8988T (cell line): ENCODE data around the gene TMEM191C.
"Not testable (repeated sequence)": the region's sequence is repeated elsewhere in the genome, so short reads cannot be mapped to it uniquely, and the experiment has no call there.

Experiments
- DNase-seq: peaks from one replicate; pipeline ENCODE4 v3.0.0; 2011

Gene TMEM191C

DNA sequence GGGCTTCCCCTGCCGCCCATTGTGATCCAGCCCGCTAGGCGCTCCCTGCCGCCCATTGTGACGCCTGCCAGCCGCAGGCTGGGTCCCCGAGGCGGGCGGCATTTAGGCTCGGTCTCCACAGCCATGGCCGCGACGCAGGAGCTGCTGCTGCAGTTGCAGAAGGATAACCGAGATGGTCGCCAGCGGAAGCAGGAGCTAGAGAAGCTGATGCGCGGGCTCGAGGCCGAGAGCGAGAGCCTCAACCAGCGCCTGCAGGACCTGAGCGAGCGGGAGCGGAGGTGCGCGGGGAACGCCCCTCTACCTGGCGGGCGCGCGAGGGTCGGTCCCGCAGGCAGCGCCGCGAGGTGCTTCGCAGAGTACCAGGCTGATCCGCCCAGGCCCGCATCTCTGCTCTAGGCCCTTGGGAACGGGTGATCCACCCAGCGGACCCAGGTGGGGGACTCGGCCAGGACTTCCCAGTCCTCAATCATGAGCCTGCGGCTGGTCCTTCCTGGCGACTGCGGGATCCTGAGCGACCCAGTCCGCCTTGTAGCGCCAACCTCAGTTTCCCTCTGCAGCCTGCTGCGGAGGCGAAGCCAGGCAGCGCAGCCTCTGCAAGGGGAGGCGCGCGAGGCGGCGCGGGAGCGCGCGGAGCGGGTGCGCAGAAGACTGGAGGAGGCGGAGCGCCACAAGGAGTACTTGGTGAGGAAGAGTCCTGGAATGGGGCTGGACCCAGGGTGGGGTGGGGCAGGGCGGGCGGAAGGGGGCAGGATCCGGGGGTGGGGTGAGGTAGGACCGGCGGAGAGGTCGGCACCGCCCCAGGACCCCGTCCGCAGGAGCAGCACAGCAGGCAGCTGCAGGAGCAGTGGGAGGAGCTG is at the start of gene TMEM191C:
Gene TMEM191C (plus strand): TSS at position 51 of the 857 bp plus-strand sequence. CDS start 73 bp downstream, at position 124.
- not testable (repeated sequence) for DNase-seq

DNA sequence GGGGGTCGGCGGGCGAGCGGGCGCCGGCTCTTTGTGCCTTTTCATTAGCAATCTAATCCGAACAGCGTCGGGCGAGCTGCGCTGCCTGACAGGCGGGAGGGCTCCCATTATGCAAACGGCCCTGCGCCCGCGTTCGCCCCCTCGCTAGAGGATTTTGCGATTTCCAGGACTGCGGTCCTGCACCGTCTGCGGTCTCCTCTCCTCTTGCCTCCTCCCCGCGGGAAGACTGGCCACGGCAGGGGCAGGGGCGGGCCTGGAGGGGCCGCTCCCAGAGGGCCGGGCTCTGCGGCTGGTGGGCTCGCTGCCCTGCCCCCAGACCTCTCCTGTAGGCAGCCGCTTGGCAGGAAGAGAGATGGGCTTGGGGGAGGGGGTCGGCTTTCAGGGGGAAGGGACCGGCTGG is 49.3 kb upstream of the TMEM191C start:
- not testable (repeated sequence) for DNase-seq

DNA sequence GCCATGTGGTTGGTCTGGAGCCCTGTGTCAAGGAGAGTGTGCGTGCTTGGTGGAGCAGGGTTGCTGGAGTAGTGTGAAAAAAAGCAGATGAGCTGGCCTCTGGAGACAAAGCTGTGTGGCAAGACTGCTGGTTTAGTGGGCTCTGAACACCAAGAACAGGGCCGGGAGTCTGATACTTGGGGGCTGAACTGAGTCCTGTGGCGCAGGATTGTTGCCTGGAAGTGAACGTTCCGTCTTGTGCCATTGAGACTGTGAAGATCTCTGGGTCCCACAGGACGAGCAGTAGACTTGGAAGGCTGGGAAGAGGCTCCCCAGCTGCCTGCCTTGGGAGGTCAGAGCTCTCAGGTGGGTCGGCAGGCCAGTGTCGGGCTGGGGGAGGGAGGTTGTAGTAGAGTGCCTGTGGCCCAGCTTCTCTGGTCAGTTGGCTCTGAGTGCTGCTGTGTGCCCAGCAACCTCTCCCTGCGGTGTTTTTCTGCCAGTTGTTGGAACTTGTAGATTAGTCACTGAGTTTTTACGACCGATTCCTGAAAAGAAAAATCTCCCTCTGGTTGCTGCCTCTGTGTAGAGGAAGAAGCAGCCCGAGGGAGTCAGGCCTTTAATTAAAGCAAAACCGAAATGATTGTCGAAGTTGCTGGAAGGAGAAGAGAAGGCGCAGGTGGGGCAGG is 48.1 kb upstream of the TMEM191C start:
- DNase-seq: not testable (repeated sequence)

DNA sequence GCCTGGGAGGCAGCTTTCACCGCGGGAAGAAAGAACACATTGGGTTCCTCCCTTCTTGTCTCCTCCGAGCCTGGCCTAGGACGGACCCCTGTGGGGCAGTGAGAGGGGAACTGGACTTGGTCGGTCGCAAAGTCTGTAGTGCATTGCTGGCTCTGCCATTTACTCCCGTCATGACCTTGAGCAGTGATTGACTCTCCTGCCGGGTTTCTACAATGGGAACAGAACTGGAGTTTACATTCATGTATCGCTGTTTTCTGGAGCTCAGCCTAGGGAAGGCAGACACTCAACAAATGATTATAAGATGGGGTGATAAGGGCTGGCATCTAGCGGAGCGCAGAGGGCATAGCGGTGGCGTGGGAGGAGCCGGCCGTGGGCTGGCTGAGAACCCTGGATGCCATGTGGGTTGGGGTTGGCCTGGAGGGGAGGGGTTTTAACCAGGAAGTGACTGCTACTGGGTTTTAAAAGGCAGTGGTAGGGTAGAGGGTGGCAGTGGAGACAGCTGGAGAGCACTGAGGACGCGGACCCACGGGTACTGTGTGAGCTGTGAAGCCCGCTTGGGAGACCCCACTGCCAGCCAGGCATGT is 46.9 kb upstream of the TMEM191C start:
- DNase-seq: not testable (repeated sequence)

DNA sequence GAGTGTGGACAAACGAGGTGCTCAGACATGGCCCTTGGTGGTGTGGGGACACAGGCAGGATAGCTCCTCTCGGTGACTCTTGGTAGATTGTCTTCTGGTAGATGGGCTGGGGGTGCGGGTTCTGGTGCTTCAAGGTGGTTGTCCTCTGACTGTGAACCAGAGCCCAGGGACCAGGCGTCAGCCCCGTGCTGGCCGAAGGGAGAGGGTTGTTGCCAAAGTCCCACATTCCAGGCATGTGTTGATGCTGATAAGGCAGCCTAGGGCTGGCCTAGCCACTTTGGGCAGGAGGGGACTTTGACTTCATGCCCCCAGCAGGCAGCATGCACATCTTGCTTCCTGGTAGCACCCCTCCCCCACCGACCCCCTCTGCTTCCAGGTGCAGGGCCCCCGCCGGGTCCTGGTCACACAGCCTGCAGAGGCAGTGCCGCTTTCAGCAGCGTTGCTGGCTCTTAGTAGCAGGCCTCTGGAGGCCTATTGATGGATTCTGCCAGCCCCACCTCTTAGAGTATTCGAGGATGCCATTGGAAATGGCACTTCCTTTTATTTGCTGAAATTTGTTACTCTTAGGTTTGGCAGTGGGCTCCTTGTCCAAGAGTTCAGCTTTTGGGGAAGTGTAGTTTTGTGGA is 43.0 kb upstream of the TMEM191C start:
- not testable (repeated sequence) for DNase-seq

DNA sequence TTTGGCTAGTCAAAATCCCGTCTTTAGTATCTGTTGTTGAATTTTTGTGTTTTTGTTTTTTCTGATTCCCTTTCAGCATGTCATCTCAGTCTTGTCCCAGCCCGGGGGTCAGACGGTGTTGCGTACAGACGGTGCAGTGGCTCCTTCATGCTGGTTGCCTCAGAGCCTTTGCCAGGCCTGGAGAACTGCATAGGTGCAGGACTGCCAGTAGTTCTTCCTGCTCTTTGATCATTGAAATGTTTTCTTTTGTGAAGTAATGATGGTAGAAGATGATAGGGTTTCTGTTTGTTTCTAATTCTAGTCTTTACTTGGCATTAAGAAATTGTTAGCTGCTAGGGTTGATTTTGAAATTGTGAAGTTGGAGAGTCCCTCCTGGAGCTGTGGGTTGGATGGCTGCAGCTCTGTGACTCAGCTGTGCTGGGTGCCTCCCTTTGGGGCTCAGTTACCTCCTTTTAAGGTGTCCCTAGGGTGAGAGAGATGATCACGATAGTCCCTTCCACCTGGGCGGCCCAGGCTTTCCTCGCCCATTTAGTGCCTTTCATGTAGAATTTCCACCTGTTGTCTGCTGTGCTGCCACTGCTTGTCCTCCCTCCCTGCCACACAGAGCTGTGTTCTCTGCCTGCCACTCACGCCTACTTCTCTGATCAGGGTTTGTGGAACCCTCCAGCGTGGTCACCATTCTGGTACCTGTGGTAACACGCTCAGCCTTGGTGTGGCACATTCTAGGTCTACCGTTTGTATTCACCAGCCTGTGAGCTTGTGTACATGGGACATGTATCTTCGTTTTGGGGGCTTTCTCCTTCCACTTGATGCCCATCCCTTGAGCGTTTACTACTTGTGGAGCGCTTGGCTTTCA is 32.6 kb upstream of the TMEM191C start:
- not testable (repeated sequence) for DNase-seq

DNA sequence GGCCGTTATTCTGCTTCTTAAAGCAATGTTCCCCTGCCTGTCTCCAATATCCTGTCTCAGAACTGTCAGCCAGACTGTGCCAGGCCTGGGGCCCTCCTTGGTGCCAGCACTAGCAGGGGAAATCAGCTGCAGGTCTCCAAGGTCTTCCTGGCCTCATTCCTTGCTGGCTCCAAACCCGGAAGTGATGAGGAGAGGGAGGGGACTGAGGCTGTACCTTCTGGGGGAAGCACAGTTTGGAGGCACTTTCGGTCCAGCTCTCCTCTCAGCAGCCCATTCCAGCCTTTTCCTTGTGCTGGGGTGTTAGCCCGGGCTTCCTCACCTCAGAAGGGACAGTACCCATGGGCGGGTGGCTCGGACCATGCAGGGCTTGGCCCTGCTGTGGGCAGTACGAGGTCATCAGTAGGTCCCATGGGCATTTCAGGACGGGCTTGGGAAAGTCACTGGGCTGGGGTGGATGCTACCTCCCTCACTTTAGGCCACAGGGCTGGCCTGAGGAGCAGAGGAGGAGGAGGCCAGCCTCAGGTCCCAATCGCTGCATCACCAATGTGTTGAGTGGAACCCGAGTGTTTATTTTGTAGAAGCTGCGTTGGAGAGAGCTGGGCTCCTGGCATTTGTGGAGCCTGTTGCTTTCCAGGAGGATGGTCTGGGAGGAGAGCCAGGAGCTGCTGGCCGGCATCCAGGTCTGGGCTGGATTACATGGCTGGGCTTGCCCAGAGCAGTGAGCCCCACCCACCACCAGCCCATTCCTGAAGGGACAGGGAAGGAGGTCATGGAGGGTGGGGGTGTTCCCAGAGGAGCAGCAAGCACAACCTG is 31.0 kb upstream of the TMEM191C start:
- DNase-seq: not testable (repeated sequence)

DNA sequence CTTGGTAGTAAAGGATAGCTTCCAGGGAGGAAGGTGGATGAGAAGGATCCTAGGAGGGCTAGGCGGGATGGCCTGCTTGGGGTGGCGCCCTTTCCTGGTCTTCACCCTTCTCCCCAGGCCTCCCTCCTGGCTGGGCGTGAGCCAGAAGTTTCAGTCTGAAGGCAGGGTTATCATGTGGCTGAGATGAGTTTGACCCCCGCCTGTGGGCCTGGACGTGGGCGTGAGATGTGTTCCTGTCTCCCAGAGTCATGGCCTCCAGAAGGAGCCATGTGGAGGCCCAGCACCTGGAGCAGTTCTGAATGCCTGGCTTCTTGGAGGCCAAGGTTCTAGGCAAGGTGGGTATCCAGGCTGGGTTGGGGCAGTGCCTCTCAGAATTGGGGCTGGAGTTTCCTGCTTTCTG is 29.2 kb upstream of the TMEM191C start:
- DNase-seq: not testable (repeated sequence)

DNA sequence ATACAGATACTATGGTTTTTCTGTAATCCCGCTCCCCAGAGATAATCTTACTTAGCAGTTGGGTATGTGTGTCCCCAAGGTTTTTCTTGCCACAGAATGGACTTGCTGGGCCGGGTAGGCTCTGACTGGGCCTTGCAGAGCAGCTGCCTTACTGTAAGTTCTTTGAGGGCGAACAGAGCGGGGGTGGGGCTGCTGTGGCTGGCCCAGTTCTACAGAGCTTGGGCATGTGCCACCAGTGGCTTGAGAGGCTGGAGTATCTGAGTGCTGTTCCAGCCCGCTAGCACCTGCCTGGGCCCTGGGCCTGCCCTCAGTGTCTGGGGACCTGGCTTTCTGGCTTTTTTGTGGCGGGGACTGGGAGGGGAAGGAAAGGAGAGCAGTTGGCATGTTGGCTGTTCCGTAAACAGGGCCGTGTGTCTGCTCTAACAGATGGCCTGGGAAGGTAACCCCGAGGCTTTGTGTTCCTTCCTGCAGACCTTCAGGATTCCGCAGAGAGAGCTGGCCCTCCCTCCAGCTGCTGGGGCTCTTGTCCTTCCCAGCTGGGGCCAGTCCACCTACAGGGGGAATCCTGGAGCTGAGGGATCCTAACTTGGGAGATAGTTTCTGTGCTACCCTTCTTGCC is 27.1 kb upstream of the TMEM191C start:
- DNase-seq: not testable (repeated sequence)

DNA sequence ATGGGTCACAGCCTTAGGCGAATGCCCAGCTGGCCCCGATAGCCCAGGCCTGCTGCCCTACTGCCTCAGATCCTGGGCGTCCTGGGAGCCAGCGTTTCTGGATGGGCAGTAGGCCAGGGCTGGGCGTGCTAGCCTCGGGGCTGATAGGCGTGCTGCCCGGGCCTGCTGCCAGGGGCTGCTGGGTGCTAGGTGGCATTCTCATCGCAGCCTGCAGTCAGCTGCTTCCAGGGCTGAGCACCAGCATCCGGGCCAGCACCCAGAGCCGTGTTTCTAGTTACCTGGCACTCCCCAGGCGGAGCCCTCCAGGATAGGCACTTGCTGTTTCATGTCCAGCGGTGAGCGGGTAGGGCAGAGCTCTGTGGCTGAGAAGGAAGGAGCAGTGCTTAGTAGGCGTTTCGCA is 26.5 kb upstream of the TMEM191C start:
- DNase-seq: not testable (repeated sequence)

DNA sequence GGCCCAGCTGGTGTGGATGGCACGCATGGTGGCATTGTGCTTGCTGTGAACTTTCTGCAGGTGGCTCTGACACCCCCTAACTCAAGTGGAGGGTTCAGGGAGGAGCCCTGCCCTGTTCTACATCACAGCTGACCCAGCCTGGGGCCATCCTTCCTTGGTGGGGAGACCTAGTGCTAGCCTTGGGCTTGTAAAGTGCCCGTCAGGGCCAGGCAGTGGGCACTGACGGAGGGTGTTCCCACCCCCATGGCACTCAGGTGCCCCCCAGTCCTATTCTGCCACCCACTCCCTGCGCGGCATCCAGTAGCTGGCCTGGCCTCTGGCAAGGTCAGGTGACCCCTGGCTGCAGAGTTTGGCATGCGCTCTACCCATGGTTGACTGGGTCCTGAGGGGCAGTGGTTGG is 26.0 kb upstream of the TMEM191C start:
- not testable (repeated sequence) for DNase-seq

DNA sequence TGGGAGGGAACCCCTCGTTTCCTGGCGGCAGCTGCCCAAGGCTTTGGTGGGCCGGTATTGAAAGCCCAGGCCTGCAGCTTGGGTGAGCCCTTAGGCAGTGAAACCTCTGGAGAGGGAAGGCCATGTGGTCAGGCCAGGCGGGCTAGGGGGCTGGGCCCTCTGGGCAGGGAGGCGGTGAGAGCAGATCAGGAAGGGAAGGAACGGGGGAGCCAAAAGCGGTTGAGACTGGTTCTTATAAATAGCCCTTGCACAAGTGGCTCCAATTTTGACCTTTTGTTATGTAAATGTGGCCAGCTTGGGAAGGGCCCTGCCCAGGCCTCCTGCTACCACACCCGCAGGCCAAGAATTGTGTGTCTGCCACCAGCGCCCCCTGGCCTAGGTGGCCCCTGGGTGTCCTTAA is 25.1 kb upstream of the TMEM191C start:
- not testable (repeated sequence) for DNase-seq

DNA sequence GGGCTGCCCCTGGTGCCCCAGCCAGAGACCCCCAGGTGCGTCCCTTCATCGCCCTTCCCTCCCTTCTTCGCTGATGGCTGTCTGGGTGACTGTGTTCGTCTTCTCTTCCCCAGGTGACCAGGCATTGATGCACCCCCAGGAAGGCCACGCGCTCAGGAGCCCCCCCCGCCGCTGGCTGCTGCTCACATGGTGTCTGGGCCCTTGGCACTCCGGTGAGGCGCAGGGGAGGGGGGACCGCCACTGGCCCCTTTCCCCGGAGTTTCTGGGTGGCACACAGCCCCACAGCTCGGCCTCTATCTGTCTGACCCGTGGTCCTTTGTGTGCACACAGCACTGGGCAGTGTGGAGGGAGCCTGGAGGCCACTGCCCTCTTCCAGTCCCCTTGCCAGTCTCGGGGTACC is 24.5 kb upstream of the TMEM191C start:
- not testable (repeated sequence) for DNase-seq

DNA sequence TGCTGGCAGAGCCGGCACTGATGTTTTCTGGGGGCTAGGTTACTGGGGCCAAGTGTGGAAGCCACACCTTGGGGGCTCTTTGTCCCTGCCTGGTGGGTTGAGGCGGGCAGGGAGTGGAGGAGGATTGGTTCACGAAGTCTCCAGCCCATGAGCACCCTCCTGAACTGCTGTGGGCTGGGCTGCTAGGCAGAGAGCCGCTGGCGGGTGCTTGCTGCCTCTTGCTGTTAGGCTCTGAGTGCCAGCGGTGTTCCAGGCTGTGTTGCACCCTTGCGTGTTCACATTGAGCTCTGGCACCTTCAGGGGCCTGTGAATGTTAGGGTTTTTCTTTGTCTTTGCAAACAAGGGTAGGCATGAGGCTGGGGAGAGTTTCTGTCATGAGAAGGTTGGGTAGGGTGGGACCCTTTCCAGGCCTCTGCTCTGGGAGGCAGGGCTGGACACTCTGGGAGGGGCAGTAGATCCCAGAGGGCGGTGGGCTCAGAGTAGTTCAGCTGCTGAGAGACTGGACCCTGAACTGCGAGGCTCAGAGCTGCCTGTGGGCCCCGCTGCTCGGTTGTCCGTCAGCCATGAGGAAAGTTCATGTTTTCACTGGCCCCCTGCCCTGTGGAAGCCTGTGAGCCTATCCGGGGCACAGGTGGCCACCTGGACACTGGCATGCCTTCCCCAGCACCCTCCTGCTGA is 24.0 kb upstream of the TMEM191C start:
- no peak for DNase-seq

DNA sequence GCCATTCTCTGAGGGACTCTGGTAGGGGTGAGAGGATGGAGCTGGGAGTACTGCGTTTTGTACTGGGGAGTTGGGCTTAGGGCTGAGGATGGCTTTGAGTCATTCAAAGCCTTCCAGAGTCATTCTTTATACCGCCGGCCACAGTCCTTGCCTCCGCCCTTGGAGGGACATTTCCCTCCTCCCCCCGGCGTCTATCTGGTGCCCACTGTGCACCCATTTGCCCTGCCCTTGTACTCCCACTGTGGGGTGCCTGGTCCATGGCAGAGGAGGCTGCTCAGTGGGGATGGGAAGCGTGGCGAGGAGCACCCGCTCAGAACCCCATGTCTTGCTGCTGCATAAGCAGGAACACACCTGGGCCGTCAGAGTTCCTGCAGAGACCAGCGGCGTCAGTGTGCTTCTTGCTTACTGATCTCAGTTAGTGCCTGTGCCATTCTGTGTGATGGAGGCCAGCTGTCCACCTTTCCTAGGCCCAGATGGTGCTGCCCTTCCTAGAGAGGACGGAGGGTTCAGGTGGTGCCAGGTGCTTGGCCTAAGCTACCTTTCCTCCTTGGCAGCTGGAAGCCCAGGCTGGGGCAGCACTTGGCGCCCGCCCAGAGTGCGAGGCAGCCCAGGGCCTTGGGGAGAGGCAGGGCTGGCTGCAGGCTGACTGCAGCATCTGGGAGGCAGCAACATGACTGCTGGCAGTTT is 23.3 kb upstream of the TMEM191C start:
- no peak for DNase-seq

DNA sequence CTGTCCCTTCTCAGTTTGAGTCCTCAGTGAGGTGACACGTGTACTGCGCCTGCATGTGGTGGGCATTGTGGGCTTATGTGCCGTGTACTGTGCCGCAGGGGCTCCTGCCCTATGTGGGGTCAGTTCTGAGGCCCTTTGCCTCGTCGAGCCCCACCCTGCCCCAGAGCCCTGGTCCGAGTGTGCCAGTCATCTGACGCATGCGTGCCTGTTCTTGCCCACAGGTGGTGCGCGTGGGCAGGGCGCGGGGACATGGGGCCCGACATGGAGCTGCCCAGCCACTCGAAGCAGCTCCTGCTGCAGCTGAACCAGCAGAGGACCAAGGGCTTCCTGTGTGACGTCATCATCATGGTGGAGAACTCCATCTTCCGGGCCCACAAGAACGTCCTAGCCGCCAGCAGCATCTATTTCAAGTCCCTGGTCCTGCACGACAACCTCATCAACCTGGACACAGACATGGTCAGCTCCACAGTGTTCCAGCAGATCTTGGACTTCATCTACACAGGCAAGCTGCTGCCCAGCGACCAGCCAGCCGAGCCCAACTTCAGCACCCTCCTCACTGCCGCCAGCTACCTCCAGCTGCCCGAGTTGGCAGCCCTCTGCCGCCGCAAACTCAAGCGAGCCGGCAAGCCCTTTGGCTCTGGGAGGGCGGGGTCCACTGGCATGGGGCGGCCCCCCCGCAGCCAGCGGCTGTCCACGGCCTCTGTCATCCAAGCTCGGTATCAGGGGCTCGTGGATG is 22.3 kb upstream of the TMEM191C start:
- no peak for DNase-seq

DNA sequence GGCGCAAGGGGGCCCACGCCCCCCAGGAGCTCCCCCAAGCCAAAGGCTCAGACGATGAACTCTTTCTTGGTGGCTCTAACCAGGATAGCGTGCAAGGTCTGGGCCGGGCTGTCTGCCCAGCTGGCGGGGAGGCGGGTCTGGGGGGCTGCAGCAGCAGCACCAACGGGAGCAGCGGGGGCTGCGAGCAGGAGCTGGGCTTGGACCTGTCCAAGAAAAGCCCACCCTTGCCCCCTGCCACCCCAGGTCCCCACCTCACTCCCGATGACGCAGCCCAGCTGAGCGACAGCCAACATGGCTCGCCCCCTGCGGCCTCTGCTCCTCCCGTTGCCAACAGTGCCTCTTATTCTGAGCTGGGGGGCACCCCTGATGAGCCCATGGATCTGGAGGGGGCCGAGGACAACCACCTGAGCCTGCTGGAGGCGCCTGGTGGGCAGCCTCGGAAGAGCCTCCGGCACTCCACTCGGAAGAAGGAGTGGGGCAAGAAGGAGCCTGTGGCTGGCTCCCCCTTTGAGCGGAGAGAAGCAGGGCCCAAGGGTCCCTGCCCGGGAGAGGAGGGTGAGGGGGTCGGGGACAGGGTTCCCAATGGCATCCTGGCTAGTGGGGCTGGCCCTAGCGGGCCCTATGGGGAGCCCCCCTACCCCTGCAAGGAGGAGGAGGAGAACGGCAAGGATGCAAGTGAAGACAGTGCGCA is 21.6 kb upstream of the TMEM191C start:
- DNase-seq: no peak

DNA sequence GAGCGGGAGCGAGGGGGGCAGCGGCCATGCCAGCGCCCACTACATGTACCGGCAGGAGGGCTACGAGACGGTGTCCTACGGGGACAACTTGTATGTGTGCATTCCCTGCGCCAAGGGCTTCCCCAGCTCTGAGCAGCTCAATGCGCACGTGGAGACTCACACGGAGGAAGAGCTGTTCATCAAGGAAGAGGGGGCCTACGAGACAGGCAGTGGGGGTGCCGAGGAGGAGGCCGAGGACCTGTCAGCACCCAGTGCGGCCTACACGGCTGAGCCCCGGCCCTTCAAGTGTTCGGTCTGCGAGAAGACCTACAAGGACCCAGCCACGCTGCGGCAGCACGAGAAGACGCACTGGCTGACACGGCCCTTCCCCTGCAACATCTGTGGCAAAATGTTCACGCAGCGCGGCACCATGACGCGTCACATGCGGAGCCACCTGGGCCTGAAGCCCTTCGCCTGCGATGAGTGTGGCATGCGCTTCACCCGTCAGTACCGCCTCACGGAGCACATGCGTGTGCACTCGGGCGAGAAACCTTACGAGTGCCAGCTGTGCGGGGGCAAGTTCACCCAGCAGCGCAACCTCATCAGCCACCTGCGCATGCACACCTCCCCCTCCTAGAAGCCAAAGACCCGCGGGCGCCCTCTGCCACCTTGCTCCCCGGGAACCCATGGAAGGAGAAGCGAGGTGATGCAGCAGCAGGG is 20.9 kb upstream of the TMEM191C start:
- no peak for DNase-seq
